K562 (cell line): ENCODE data around the gene TCF25.

ENCODE experiments used
- EZH2 ChIP-seq: IDR thresholded peaks from 2 replicates; pipeline ENCODE4 v1.6.1; 2012; ENCODE audit warnings: low read depth, mild to moderate bottlenecking, inconsistent platforms, low read length, borderline replicate concordance
- MED1 ChIP-seq: sonication (generic); formaldehyde crosslinking; IDR thresholded peaks from 2 replicates; pipeline ENCODE4 v1.8.1; 2023; ENCODE audit warnings: missing genetic modification reagents, borderline replicate concordance
- POU5F1 ChIP-seq: fragments of 150-350 bp; IDR thresholded peaks from 2 replicates; pipeline ENCODE4 v1.6.1; 2014; ENCODE audit warnings: borderline replicate concordance, low read length, low read depth, mild to moderate bottlenecking; ENCODE audit not compliant: partially characterized antibody
- PRPF4 ChIP-seq: fragments of 200-400 bp; formaldehyde crosslinking; IDR thresholded peaks from one replicate; pipeline ENCODE4 v1.6.1; 2017; ENCODE audit warnings: low read length, low read depth, mild to moderate bottlenecking; ENCODE audit not compliant: insufficient read depth, poor library complexity, severe bottlenecking

DNA sequence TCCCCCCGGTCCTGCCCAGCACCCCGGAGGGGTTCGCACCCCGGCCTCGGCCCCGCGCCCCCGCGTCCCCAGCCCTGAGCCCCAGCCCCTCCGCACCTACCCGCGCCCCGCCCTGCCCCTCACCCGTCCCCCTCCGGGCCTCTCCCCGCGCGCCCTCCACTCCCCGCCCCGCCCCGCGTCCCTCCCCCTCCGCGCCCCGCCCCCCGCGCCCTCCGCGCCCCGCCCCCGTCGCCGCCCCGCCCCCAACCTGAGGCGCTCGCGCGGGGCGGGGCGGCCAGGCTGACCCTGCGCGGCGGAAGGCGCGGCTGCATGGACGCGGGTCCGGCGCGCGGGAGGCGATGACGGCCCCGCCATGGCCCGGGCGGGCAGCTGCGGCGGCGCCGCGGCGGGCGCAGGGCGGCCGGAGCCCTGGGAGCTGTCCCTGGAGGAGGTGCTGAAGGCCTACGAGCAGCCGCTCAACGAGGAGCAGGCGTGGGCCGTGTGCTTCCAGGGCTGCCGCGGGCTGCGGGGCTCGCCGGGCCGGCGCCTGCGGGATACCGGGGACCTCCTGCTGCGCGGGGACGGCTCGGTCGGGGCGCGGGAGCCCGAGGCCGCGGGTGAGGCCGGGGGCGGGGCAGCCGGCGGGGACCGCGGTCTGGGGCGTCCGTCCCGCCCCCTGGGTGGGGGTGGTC, 45.1 kb upstream of the TCF25 start, which contains the start of gene SPIRE2:
- no peak for TF ChIP-seq POU5F1
- no peak for TF ChIP-seq EZH2
- TF ChIP-seq PRPF4 = no peak
- no peak for TF ChIP-seq MED1
